ENCODE results near the gene GSK3A.
A peak's percentile ranks its signal among the peaks of the same experiment; 100 is the strongest.

Gene GSK3A

DNA sequence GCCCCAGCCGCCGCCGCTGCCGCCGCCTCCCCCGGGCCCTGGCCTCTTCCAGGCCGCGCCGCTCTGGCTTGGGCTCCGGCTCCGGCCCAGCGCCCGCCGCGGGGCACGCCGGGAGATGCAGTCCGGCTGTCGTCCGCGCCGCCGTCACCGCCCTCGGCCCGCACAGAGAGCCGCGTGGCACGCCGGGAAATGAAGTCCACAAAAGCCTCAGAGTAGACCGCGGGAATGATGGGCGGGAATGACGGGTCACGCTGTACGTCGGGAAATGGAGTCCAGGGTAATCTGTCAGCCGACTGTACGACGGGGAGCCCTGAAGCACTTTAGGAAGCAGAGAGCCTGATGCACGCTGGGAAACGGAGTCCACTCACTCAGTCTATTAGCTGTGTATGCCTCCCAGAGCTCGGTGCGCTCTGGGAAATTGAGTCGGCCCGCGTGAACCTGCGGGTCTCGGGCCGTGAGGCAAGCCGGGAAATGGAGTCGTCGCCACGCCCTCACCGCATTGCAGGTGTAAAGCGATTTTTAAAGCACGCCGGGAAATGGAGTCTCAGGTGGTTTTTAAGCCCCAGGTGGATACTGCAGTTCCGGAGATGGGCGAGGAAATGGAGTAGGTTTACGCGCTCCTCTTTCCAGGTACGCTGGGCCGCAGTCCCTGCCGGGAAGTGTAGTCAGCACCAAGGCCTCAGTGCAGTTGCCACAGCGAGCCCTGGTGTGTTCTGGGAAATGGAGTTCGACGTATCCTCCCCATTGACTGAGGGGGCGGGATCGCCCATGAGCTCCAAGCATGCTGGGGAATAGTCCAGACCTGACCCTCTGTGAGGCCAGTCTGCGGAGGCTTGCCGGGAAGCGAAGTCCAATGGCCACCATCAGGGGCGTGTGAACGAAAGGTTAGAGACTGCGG, at the start of gene GSK3A:
GSK3A (minus strand) TSS at position 91 of the 898 bp plus-strand sequence. CDS start 137 bp downstream, outside the sequence.
- peak; percentile 100 for DNase-seq

DNA sequence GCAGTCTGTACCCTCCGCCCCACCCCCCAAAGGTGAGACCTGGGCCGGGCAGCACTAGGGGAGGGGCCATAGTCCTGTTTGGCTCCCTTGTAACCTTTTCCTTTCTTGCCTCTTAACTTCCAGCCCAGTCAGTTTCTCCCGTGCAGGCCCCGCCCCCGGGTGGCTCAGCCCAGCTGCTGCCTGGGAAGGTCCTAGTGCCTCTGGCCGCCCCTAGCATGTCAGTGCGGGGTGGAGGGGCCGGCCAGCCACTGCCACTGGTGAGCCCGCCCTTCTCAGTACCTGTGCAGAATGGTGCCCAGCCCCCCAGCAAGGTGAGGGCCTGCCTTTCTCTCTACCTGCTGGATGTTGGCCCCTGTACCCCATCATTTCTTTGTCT, 49.0 kb upstream of the GSK3A start:
- no peak for DNase-seq

GRCh38 chr19:42290523-42291434, 48.4 kb upstream of the GSK3A start:
- DNase-seq, result no peak

DNA sequence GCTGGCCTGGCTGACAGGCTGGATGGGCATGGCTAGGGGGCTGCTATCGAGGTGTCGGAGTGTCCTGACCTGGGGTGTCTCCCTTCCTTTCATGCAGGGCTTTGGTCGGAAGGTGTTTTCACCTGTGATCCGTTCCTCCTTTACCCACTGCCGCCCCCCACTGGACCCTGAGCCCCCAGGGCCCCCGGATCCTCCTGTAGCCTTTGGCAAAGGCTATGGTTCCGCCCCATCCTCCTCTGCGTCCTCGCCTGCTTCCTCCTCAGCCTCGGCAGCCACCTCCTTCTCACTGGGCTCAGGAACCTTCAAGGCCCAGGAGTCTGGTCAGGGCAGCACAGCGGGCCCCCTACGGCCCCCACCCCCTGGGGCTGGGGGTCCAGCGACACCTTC, 47.7 kb upstream of the GSK3A start:
- DNase-seq, result no peak

- no peak for DNase-seq
Measured at GRCh38 chr19:42289556-42290041, 47.2 kb upstream of the GSK3A start.

DNA sequence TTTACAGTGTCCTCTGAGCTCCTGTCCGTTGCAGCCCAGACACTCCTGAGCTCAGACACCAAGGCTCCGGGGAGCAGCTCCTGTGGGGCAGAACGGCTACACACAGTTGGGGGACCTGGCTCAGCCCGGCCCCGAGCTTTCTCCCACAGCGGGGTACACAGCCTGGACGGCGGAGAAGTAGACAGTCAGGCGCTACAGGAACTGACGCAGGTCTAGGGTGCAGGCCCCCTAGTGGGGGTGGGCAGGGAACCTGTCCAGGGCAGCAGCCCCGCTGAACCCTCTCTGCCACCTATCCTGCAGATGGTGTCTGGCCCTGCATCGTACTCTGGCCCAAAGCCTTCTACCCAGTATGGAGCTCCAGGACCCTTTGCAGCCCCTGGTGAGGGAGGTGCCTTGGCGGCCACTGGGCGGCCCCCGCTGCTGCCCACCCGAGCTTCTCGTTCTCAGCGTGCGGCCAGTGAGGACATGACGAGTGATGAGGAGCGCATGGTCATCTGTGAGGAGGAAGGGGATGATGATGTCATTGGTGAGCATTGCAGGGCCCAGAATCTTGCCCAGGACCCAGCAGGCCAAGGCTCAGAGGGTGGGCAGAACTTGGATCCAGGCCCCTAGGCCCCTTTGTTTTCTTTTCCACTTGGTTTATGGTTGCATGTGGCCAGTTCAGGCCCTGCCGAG, 46.6 kb upstream of the GSK3A start:
- DNase-seq, result no peak

DNA sequence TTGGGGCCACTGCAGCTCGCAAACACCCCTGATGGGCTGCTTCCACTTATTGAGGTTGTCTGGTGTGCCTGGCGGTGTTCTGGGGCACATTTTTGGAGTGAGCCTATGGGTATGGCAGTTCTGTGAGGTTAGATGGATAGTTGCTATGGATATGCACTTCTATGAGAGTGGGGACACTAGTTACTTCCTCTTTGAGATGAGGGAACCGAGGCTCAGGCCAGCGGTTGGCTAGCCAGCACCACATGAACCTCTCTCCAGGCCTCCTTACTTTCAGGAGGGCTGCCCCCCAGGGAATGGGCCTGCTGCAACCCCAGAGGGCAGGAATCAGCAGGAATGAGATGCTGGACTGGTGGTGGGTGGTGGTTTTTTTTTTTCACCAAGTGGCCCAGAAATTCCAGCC, 46.0 kb upstream of the GSK3A start:
- no peak for DNase-seq

- no peak for DNase-seq
Measured at GRCh38 chr19:42287827-42288107, 45.4 kb upstream of the GSK3A start.

- no peak for DNase-seq
Measured at GRCh38 chr19:42287017-42287826, 44.8 kb upstream of the GSK3A start.

GRCh38 chr19:42286349-42287016, 44.1 kb upstream of the GSK3A start:
- DNase-seq, result no peak

DNA sequence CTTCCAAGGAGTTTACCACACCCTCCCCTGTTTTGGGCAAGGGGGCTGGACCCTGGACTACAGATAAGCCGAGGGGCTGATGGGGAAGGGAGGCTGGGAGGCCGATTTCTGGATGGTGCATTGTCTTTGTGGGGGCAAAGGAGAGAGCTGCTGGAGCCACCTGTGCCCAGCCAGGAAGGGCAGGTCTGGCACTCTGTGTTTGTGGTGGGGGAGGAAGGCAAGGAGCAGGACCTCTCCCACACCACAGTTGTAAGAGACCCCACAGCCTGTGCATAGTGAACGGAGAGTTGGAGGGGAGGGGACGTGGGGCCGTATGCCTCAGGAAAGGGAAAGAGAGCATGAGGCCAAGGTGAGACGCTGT, 43.6 kb upstream of the GSK3A start:
- no peak for DNase-seq

- DNase-seq, result no peak
Measured at GRCh38 chr19:42285541-42285941, 43.1 kb upstream of the GSK3A start.

DNA sequence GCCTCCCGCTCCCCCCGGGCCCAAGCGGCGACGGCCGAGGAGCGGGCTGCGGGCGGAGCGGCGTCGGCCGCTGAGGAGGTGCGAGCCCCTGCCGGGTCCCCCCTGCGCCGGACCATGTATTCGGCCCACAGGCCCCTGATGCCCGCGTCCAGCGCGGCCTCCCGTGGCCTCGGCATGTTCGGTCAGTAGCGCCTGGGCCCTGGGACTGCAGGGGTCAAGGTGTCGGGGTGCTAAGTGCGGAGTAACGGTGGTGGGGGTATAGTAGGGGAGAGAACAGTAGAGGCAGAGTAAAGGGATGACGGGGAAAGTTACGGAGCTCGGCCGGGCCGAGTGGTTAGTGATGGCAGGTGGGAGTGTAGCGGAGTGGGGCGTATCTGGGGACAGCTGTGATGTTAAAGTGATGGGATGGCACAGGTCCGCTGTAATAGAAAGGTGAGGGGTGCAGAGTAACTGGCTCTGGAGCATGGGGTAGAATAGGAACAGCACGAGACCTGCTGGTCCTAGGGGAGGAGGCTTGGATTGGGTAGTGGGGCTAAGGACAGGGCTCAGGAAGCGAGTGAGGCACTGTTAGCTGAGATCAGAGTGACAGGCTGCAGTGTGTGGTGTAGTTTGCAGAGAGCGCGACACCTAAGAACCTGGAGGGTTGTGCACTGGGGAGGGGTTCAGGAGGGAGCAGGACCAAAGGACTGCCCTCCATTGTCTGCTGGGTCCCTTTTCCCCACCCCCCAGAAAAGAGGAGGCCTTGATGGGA, 42.4 kb upstream of the GSK3A start:
- DNase-seq, result no peak

- DNase-seq, result peak; percentile 75
Measured at GRCh38 chr19:42284066-42284501, 41.7 kb upstream of the GSK3A start.

GRCh38 chr19:42283188-42284065, 41.0 kb upstream of the GSK3A start:
- DNase-seq, result peak; percentile 94

- no peak for DNase-seq
Measured at GRCh38 chr19:42282819-42283187, 40.4 kb upstream of the GSK3A start.

GRCh38 chr19:42281827-42282762, 39.7 kb upstream of the GSK3A start:
- DNase-seq, result peak; percentile 79

DNA sequence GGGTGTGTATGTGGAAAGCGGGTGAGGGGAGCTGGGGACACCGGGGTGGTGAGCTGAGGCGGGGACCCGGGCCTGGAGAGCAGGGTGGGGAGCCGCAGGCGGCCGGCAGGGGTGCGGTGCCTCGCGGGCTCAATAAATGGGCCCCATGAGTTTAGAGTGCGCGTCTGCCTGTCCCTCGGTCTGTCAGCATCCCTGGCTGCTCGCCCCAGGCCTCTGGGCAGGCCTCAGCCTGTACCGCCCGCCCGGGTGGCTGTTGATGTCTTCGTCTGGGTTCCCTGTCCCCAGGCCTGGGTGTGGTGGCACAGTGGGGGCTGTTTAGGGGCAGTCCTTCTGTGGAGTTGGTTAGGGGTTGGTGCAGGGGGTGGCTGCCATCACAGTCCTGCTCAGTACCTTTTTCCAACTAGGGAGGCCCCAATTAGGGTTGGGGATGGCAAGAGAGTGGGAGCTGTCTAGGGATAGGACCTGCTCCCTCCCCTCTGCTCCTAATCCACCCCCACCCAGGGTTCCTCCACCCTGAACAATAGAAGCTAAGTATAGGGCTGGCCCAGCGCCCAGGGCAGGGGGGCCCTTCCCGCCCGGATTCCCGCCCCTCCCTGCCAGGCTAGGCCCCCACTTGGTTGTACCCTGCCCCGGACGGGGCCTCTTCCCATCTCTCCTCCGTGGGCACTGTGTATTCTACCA, 38.9 kb upstream of the GSK3A start:
- peak; percentile 96 for DNase-seq
